ENCODE data around the gene FRA10AC1.

Gene FRA10AC1

DNA sequence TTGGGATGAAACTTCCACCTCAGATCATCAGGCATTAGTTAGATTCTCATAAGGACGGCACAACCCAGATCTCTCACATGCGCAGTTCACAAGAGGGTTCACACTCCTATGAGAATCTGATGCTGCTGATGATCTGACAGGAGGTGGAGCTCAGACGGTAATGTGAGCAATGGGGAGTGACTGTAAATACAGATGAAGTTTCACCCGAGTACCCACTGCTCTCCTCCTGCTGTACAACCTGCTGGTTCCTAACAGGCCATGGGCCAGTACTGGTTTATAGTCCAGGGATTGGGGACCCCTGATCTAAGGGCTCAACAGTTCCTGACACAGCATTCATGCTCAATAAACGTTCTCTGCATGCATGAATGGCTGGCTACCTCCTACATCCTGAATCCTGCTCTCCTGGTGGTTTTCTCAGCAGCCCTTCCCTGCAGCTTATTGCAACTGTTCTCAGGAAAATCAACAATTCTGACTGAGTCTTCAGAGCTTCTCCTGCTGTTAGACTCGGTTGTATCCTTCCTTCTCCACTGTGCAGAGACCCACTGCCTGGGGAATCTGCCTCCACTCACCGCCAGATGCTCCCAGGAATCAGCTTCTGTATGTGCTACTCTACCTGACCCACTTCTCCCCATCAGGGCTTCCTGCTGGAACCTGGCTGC, 72.6 kb downstream of the FRA10AC1 start:
- no peak for DNase-seq (ENCODE audit: low spot score)

DNA sequence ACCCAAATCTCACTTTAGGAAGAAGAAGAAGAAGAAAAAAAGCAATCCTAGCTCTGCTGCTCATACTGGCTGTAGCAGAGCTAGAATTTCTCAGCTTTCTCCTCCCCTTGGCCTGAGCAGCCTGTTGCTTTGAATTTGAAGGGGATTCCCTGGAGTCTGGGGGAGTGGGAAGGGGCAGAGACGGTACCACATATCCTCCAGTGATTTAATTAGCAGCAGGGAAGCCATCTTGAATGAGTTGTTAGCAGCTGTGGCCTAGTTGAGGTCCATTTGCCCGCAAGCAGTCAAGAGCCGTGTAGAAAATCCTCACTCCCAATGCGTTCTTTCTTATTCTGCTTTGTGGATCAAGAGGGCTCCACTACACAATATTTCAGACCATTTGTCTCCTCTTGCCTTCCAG, 73.5 kb downstream of the FRA10AC1 start:
- DNase-seq (ENCODE audit: low spot score) = no peak

DNA sequence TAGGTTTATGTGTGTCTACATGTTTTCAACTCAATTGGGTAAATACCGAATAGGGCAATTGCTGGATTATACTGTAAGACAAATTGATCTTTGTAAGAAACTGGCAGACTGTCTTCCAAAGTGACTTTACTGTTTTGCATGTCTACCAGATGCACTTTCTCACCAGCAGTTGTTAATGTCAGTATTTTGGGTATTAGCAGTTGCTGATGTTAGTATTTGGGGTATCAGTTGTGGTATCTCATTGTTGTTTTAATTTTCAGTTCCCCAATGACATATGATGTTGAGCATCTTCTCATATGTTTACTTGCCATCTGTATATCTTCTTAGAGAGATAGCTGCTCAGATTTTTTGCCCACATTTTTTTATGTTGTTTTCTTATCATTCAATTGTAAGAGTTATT, 79.5 kb downstream of the FRA10AC1 start:
- DNase-seq (ENCODE audit: low spot score) = no peak

DNA sequence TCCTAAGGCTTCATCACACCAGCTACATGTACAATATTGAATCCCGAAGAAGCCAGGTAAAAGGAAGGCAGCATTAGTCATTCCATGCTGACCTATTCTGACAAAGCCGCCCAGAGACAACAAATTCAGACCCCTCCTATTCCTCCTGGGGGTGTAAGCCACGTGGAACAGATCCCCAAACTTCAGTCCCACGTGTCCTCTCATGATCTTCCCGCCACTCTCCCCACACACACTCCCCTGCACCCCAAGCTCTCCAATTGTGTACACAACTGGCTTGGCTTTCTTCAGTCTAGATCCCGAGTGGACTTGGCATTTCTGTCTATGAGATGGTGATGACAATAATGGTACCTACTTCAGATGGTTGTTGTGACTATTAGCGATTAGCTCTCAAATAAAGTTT, 81.5 kb downstream of the FRA10AC1 start:
- DNase-seq (ENCODE audit: low spot score) = no peak

Measured in CD4-positive, alpha-beta T cell treated with Interleukin-15 for 4 hours (primary cell).